Neural cell (in vitro differentiated cells): ENCODE measurements around the gene SMOC1. TPM values are rescaled to one million over a fixed set of nuclear protein-coding genes. Genes with fewer than 3 reads are reported as not detected.

ENCODE experiments used
- H2AFZ ChIP-seq: fragments of 200-600, 300-800 bp; sonication (generic), shearing (Covaris generic); 2 replicates; pipeline ENCODE4 v1.6.0; 2014; ENCODE audit warnings: low read depth, mild to moderate bottlenecking, antibody characterized with exemption, low read length, moderate library complexity
- H3F3A ChIP-seq: fragments of 200-600 bp; shearing (Covaris generic); 2 replicates; pipeline ENCODE4 v1.6.1; 2016; ENCODE audit warnings: mild to moderate bottlenecking, moderate library complexity, mixed read lengths, antibody characterized with exemption, low read length; ENCODE audit not compliant: insufficient read depth, poor library complexity, severe bottlenecking
- H3K27ac ChIP-seq: fragments of 200-600, 300-800 bp; sonication (generic), shearing (Covaris generic); 2 replicates; pipeline ENCODE4 v1.5.1; 2014; ENCODE audit warnings: mild to moderate bottlenecking, low read length, moderate library complexity
- H3K27me3 ChIP-seq: fragments of 300-800, 200-600 bp; sonication (generic), shearing (Covaris generic); 2 replicates; pipeline ENCODE4 v1.6.0; 2014; ENCODE audit warnings: mild to moderate bottlenecking, low read depth, low read length, moderate library complexity; ENCODE audit not compliant: insufficient read depth
- H3K36me3 ChIP-seq: fragments of 300-800, 200-600 bp; sonication (generic), shearing (Covaris generic); 2 replicates; pipeline ENCODE4 v1.5.1; 2014; ENCODE audit warnings: mild to moderate bottlenecking, antibody characterized with exemption, low read length, moderate library complexity; ENCODE audit not compliant: insufficient read depth
- H3K4me2 ChIP-seq: fragments of 300-800, 200-600 bp; sonication (generic), shearing (Covaris generic); 2 replicates; pipeline ENCODE4 v1.6.0; 2014; ENCODE audit warnings: mild to moderate bottlenecking, low read length
- H3K4me3 ChIP-seq: fragments of 300-800, 200-600 bp; sonication (generic), shearing (Covaris generic); 2 replicates; pipeline ENCODE4 v1.5.1; 2014; ENCODE audit warnings: mild to moderate bottlenecking, low read length, moderate library complexity
- H3K79me2 ChIP-seq: fragments of 200-600 bp; shearing (Covaris generic); replicated peaks from 2 replicates; pipeline ENCODE4 v1.6.0; 2014; ENCODE audit warnings: mild to moderate bottlenecking, low read length, moderate library complexity; ENCODE audit not compliant: insufficient read depth
- H3K9ac ChIP-seq: fragments of 300-800, 200-600 bp; sonication (generic), shearing (Covaris generic); 2 replicates; pipeline ENCODE4 v1.6.1; 2016; ENCODE audit warnings: mild to moderate bottlenecking, low read length, mixed read lengths
- H3K9me2 ChIP-seq: fragments of 200-600 bp; shearing (Covaris generic); 2 replicates; pipeline ENCODE4 v1.6.1; 2016; ENCODE audit warnings: mild to moderate bottlenecking, low read length, mixed read lengths; ENCODE audit not compliant: insufficient read depth
- H3K9me3 ChIP-seq: fragments of 200-600, 300-800 bp; sonication (generic), shearing (Covaris generic); 2 replicates; pipeline ENCODE4 v1.6.1; 2016; ENCODE audit warnings: mild to moderate bottlenecking, mixed run types, low read length, moderate library complexity, mixed read lengths
- H4K20me1 ChIP-seq: fragments of 200-600 bp; shearing (Covaris generic); 2 replicates; pipeline ENCODE4 v1.6.1; 2016; ENCODE audit warnings: mild to moderate bottlenecking, mixed run types; ENCODE audit not compliant: insufficient read depth
- CTCF ChIP-seq: fragments of 450-650 bp; IDR thresholded peaks from 2 replicates; pipeline ENCODE4 v1.5.1; 2014; ENCODE audit warnings: antibody characterized with exemption, mild to moderate bottlenecking, moderate library complexity; ENCODE audit not compliant: poor library complexity, severe bottlenecking
- EP300 ChIP-seq: fragments of 450-650 bp; conservative IDR thresholded peaks from 2 replicates; pipeline ENCODE4 v1.6.1; 2014; ENCODE audit warnings: antibody characterized with exemption, mild to moderate bottlenecking, moderate library complexity; ENCODE audit not compliant: poor library complexity, severe bottlenecking
- EZH2 ChIP-seq: fragments of 200-600, 300-800 bp; shearing (Covaris generic), sonication (generic); IDR thresholded peaks from 2 replicates; pipeline ENCODE4 v1.6.1; 2014; ENCODE audit warnings: antibody characterized with exemption, low read length, borderline replicate concordance, mild to moderate bottlenecking; ENCODE audit not compliant: insufficient read depth, poor library complexity, severe bottlenecking
- MXI1 ChIP-seq: fragments of 450-650 bp; conservative IDR thresholded peaks from 2 replicates; pipeline ENCODE4 v1.6.1; 2014; ENCODE audit warnings: antibody characterized with exemption, mild to moderate bottlenecking; ENCODE audit not compliant: poor library complexity, severe bottlenecking
- POLR2AphosphoS5 ChIP-seq: IDR thresholded peaks from 2 replicates; pipeline ENCODE4 v1.6.1; 2012
- RAD21 ChIP-seq: fragments of 450-650 bp; conservative IDR thresholded peaks from 2 replicates; pipeline ENCODE4 v1.6.1; 2014; ENCODE audit warnings: antibody characterized with exemption, mild to moderate bottlenecking, moderate library complexity
- SMC3 ChIP-seq: fragments of 450-650 bp; conservative IDR thresholded peaks from 2 replicates; pipeline ENCODE4 v1.6.1; 2014; ENCODE audit warnings: antibody characterized with exemption, mild to moderate bottlenecking, moderate library complexity; ENCODE audit not compliant: poor library complexity
- TAF1 ChIP-seq: IDR thresholded peaks from 2 replicates; pipeline ENCODE4 v1.6.1; 2012; ENCODE audit warnings: low read depth
- polyA plus RNA-seq: library from polyadenylated mRNA; depleted of rRNA; stranded (reverse); fragments of >200 nt; gene quantifications from 2 replicates; pipeline ENCODE4 v1.2.3, GENCODE V29; 2014
- TF ChIP-seq, protein P1 (sequence below): IDR thresholded peaks from 2 replicates; pipeline ENCODE4 v1.6.1; 2012; ENCODE audit warnings: borderline replicate concordance

The SMOC1 gene
- polyA plus RNA-seq, 1 donor from 2014 or later = 8.7 TPM

DNA sequence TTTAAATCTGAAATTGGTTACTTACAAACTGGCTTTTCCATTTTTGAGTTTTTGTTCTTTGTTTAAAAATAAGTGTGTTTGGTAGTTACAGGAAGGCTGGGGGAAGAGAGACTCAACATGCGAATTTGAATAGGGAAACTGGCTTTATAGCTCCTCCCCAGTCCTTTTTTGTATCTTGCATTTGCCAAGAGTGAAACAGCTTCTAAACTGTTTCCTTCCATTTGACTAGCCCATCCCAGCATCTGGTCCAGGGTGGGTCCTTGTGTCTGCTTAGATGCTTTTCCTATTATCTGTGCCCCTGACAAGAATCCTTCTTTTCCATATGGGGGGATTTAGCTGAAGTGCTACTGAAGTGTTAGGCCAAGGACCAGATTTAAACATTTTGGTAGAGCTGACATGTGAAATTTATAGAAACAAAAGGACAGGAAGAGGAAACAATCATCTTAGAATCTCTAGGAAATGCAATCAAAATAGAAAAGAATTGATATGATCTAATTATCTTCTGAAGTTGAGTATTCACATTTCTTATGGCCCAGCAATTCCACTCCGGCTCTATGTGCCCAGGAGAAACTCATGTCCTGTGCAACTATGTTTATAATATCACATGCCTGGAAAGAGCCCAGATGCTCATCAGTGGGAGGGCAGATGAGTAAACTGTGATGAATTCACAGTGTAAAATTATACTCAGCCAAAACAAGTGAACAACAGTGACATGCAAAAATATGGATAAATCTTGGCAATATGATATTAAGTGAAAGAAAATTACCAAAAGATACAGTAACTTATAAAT lies 7.4 kb downstream of the SMOC1 start:
- H3K4me2 ChIP-seq = no peak overlapping the region
- peaks cover 88% of the 10 kb centered on the region for H3K79me2 ChIP-seq
- no peaks in the 10 kb centered on the region for H3K27me3 ChIP-seq
- no peak overlapping the region for H3K27ac ChIP-seq
- TF ChIP-seq POLR2AphosphoS5 = no peak
- TF ChIP-seq RAD21 = no peak
- no peak for TF ChIP-seq EP300
- TF ChIP-seq CTCF = no peak
- TF ChIP-seq, protein P1, sequence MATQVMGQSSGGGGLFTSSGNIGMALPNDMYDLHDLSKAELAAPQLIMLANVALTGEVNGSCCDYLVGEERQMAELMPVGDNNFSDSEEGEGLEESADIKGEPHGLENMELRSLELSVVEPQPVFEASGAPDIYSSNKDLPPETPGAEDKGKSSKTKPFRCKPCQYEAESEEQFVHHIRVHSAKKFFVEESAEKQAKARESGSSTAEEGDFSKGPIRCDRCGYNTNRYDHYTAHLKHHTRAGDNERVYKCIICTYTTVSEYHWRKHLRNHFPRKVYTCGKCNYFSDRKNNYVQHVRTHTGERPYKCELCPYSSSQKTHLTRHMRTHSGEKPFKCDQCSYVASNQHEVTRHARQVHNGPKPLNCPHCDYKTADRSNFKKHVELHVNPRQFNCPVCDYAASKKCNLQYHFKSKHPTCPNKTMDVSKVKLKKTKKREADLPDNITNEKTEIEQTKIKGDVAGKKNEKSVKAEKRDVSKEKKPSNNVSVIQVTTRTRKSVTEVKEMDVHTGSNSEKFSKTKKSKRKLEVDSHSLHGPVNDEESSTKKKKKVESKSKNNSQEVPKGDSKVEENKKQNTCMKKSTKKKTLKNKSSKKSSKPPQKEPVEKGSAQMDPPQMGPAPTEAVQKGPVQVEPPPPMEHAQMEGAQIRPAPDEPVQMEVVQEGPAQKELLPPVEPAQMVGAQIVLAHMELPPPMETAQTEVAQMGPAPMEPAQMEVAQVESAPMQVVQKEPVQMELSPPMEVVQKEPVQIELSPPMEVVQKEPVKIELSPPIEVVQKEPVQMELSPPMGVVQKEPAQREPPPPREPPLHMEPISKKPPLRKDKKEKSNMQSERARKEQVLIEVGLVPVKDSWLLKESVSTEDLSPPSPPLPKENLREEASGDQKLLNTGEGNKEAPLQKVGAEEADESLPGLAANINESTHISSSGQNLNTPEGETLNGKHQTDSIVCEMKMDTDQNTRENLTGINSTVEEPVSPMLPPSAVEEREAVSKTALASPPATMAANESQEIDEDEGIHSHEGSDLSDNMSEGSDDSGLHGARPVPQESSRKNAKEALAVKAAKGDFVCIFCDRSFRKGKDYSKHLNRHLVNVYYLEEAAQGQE = no peak
- TF ChIP-seq EZH2 = no peak
- no peak for TF ChIP-seq TAF1
- no peak for TF ChIP-seq MXI1
- no peak for TF ChIP-seq SMC3
- no peak overlapping the region for H3K4me3 ChIP-seq
- no peaks in the 10 kb centered on the region for H3K9me2 ChIP-seq
- H3F3A ChIP-seq = peaks cover 6% of the 10 kb centered on the region
- H4K20me1 ChIP-seq = no peaks in the 10 kb centered on the region
- peaks cover 3% of the 10 kb centered on the region for H3K9me3 ChIP-seq
- no peaks in the 10 kb centered on the region for H3K36me3 ChIP-seq
- H3K9ac ChIP-seq = no peak overlapping the region
- H2AFZ ChIP-seq = no peak overlapping the region

DNA sequence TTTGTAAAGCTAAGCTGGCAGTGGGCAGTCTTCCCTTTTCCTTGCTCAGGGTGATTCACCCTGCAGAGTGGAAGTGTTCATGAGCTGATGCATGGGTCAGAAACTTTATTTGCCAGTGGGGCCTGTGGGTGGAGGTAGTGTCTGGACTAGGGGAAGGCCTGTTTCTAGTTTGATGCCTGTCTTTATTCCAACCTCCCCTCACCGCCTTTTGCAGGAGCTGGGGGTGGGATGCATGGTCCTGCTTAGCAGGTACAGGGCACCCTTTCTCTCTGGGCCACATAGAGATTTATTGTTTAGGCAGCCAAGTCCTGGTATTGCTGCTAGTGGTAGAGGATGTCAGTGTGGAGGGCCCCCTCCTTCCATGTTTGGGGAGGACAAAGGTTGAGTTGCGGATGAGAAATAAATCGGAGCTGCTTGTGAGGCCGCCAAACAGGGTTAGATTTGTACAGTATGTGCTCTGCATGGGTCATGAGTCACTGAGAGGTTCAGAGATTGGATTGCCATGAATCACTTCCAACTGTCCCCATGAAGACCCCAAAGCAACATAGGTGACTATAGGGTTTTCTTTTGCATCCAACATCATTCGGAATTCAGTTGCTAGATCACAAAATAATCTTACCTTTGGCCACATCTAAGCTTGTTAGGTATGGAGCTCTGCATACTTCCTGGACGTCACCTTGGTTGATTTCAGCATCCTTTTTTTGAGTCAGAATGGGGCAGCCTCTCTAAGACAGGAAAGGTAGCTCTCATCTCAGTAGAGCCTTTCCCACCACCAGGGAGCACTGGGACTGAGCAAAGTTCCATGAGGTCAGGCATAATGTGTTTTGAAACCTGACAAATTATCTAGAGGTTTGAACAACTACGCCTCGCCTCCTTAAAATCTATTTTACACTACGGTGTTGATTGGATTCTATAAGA lies 8.8 kb downstream of the SMOC1 start:
- Histone ChIP-seq H3K4me3 (no peak overlapping the region), H3K36me3 (no peaks in the 10 kb centered on the region), H3K9me2 (no peaks in the 10 kb centered on the region), H3K27me3 (no peaks in the 10 kb centered on the region), H3K4me2 (no peak overlapping the region), H4K20me1 (no peaks in the 10 kb centered on the region), H3K79me2 (peaks cover 90% of the 10 kb centered on the region), H3K9ac (no peak overlapping the region), H3K27ac (no peak overlapping the region), H2AFZ (no peak overlapping the region), H3K9me3 (peaks cover 3% of the 10 kb centered on the region), H3F3A (no peaks in the 10 kb centered on the region)
- TF ChIP-seq, protein P1 = no peak
- no peak for TF ChIP-seq POLR2AphosphoS5
- no peak for TF ChIP-seq SMC3
- TF ChIP-seq TAF1 = no peak
